GM21423 (cell line): ENCODE measurements around the gene SYT1.
"Not testable (repeated sequence)": the region's sequence is repeated elsewhere in the genome, so short reads cannot be mapped to it uniquely, and the experiment has no call there.

Experiments used
- ATAC-seq: cut with Tn5 transposase; IDR thresholded peaks from one replicate; pipeline ENCODE4 v1.9.1; 2021; ENCODE audit warnings: mild to moderate bottlenecking, moderate library complexity; ENCODE audit not compliant: unreplicated experiment

Gene SYT1

GRCh38 chr12:79423560-79423959, 559.0 kb downstream of the SYT1 start:
- no peak for ATAC-seq

- no peak for ATAC-seq
Measured at GRCh38 chr12:79424109-79424721, 559.6 kb downstream of the SYT1 start.

- ATAC-seq, result no peak
Measured at GRCh38 chr12:79426121-79426520, 561.5 kb downstream of the SYT1 start.

- not testable (repeated sequence) for ATAC-seq
Measured at GRCh38 chr12:79426744-79427143, 562.2 kb downstream of the SYT1 start.

- no peak for ATAC-seq
Measured at GRCh38 chr12:79433465-79434072, 569.0 kb downstream of the SYT1 start.

- no peak for ATAC-seq
Measured at GRCh38 chr12:79434561-79434960, 570.0 kb downstream of the SYT1 start.

- ATAC-seq, result no peak
Measured at GRCh38 chr12:79435742-79436141, 571.2 kb downstream of the SYT1 start.

GRCh38 chr12:79438480-79439174, 574.1 kb downstream of the SYT1 start:
- ATAC-seq, result no peak

GRCh38 chr12:79439175-79439825, 574.7 kb downstream of the SYT1 start:
- no peak for ATAC-seq

- ATAC-seq, result no peak
Measured at GRCh38 chr12:79441534-79441933, 577.0 kb downstream of the SYT1 start.

GRCh38 chr12:79442396-79442795, 577.8 kb downstream of the SYT1 start:
- no peak for ATAC-seq

GRCh38 chr12:79444089-79444488, 579.5 kb downstream of the SYT1 start:
- no peak for ATAC-seq

- ATAC-seq, result no peak
Measured at GRCh38 chr12:79448816-79449215, 584.2 kb downstream of the SYT1 start.

- ATAC-seq, result no peak
Measured at GRCh38 chr12:79451365-79451764, 586.8 kb downstream of the SYT1 start.

GRCh38 chr12:79451978-79452377, 587.4 kb downstream of the SYT1 start:
- no peak for ATAC-seq

GRCh38 chr12:79452906-79453305, 588.3 kb downstream of the SYT1 start:
- no peak for ATAC-seq

GRCh38 chr12:79453820-79454219, 589.2 kb downstream of the SYT1 start:
- ATAC-seq, result no peak

GRCh38 chr12:79454338-79454843, 589.8 kb downstream of the SYT1 start:
- ATAC-seq, result no peak

GRCh38 chr12:79455286-79455685, 590.7 kb downstream of the SYT1 start:
- ATAC-seq, result no peak

GRCh38 chr12:79482323-79482722, 617.7 kb downstream of the SYT1 start:
- no peak for ATAC-seq

- ATAC-seq, result no peak
Measured at GRCh38 chr12:79482921-79483320, 618.3 kb downstream of the SYT1 start.

GRCh38 chr12:79486154-79486553, 621.6 kb downstream of the SYT1 start:
- ATAC-seq, result no peak
